Uterus (tissue), 4 donors: ENCODE measurements around the gene FAM53B. TPM values are rescaled to one million over a fixed set of nuclear protein-coding genes. Genes with fewer than 3 reads are reported as not detected.

Experiments
- DNase-seq, 2 donors: peaks; one replicate each; pipeline ENCODE4 v3.0.0-alpha.2; 2019 to 2020
- H3K27ac ChIP-seq, 2 donors: fragments of 200-600 bp; sonication (generic); 1 replicate in 1 of 2; 2 replicates in 1 of 2; pipeline ENCODE4 v1.5.1; 2016 to 2018
- H3K27me3 ChIP-seq, 2 donors: fragments of 200-600 bp; sonication (generic); one replicate each; pipeline ENCODE4 v1.5.1; 2018 to 2019; ENCODE audit warnings: control low read depth in 1 of 2
- H3K36me3 ChIP-seq, 2 donors: fragments of 200-600 bp; sonication (generic); one replicate each; pipeline ENCODE4 v1.5.1; 2019; ENCODE audit warnings: control low read depth in 1 of 2
- H3K4me1 ChIP-seq, 2 donors: fragments of 200-600 bp; sonication (generic); one replicate each; pipeline ENCODE4 v1.5.1; 2018 to 2019; ENCODE audit warnings: control low read depth in 1 of 2
- H3K4me3 ChIP-seq, 2 donors: fragments of 200-600 bp; sonication (generic); 1 replicate in 1 of 2; 2 replicates in 1 of 2; pipeline ENCODE4 v1.5.1; 2018 to 2019; ENCODE audit warnings: mild to moderate bottlenecking in 1 of 2
- H3K9me3 ChIP-seq, 2 donors: fragments of 200-600 bp; sonication (generic); one replicate each; pipeline ENCODE4 v1.5.1; 2019; ENCODE audit warnings: control low read depth in 1 of 2
- CTCF ChIP-seq, 4 experiments: fragments of 200-600 bp in 2 of 4; fragments of 450-650 bp in 2 of 4; sonication (generic) in 2 of 4; IDR thresholded peaks; one replicate each; pipeline ENCODE4 v1.5.1; 2016 to 2019; ENCODE audit warnings: antibody characterized with exemption in 4 of 4, mild to moderate bottlenecking in 2 of 4, moderate library complexity in 1 of 4
- POLR2A ChIP-seq, 2 donors: fragments of 450-650 bp; IDR thresholded peaks; one replicate each; pipeline ENCODE4 v1.6.1; 2016; ENCODE audit warnings: antibody characterized with exemption in 2 of 2, mild to moderate bottlenecking in 1 of 2, moderate library complexity in 1 of 2
- intact Hi-C: fragments of 100-400 bp; cut with DNase I; formaldehyde crosslinking; loops from one replicate; pipeline ENCODE4 v1.15.1; 2023; ENCODE audit warnings: low total_unique reads
- total RNA-seq, 4 donors: library from RNA; depleted of rRNA in 3 of 4; stranded (reverse); fragments of >200 nt in 3 of 4; gene quantifications; one replicate each; pipeline versions ENCODE4 v1.1.0 to v1.2.4, GENCODE V29; 2014 to 2023
- donor health status: DM: yes; HTN: yes; CAD: no.

FAM53B gene
- total RNA-seq, 4 donors from 2014 or later: 10.9 to 94.3 (median 67.8) TPM

- intact Hi-C loops: no loop called here
- Histone ChIP-seq H3K4me3 (no peak overlapping the region), H3K36me3 (no peaks in the 10 kb centered on the region), H3K4me1 (peaks cover 0 to 9% of the 10 kb centered on the region in 2 donors), H3K27me3 (no peaks in the 10 kb centered on the region), H3K9me3 (no peaks in the 10 kb centered on the region), H3K27ac (no peak overlapping the region)
- TF ChIP-seq POLR2A (IDR thresholded peaks at IDR 0.05): no peak
- no peak for DNase-seq
Measured at GRCh38 chr10:124675824-124676223, 68.4 kb downstream of the FAM53B start.

GRCh38 chr10:124675261-124675660, 68.9 kb downstream of the FAM53B start:
- no peak for DNase-seq
- intact Hi-C loops: no loop called here
- H3K4me1 ChIP-seq: peaks cover 0 to 9% of the 10 kb centered on the region in 2 donors
- no peak for TF ChIP-seq POLR2A (IDR thresholded peaks at IDR 0.05)
- no peak for TF ChIP-seq CTCF (IDR thresholded peaks at IDR 0.05)
- H3K36me3 ChIP-seq: no peaks in the 10 kb centered on the region
- no peak overlapping the region for H3K4me3 ChIP-seq
- no peaks in the 10 kb centered on the region for H3K9me3 ChIP-seq
- no peaks in the 10 kb centered on the region for H3K27me3 ChIP-seq
- H3K27ac ChIP-seq: no peak overlapping the region

GRCh38 chr10:124674768-124675222, 69.4 kb downstream of the FAM53B start:
- no peak for DNase-seq
- Histone ChIP-seq H3K4me1 (peaks cover 0 to 9% of the 10 kb centered on the region in 2 donors), H3K36me3 (no peaks in the 10 kb centered on the region), H3K4me3 (no peak overlapping the region), H3K27ac (no peak overlapping the region), H3K27me3 (no peaks in the 10 kb centered on the region), H3K9me3 (no peaks in the 10 kb centered on the region)
- intact Hi-C loops: no loop called here
- TF ChIP-seq CTCF (IDR thresholded peaks at IDR 0.05) (no peak), POLR2A (IDR thresholded peaks at IDR 0.05) (no peak)

GRCh38 chr10:124672181-124672638, 72.0 kb downstream of the FAM53B start:
- DNase-seq: no peak
- Histone ChIP-seq H3K36me3 (no peaks in the 10 kb centered on the region), H3K9me3 (no peaks in the 10 kb centered on the region), H3K4me1 (peaks cover 0 to 9% of the 10 kb centered on the region in 2 donors), H3K4me3 (no peak overlapping the region), H3K27me3 (no peaks in the 10 kb centered on the region), H3K27ac (peak overlapping the region; percentile 31 to 39)
- no peak for TF ChIP-seq CTCF (IDR thresholded peaks at IDR 0.05)
- TF ChIP-seq POLR2A (IDR thresholded peaks at IDR 0.05): no peak
- intact Hi-C loops: no loop called here

GRCh38 chr10:124671486-124672075, 72.6 kb downstream of the FAM53B start:
- no peaks in the 10 kb centered on the region for H3K27me3 ChIP-seq
- no peaks in the 10 kb centered on the region for H3K9me3 ChIP-seq
- no peak overlapping the region for H3K4me3 ChIP-seq
- TF ChIP-seq CTCF (IDR thresholded peaks at IDR 0.05) (peak in 2 of 4 experiments; percentile 9 to 36), POLR2A (IDR thresholded peaks at IDR 0.05) (no peak)
- intact Hi-C loops: no loop called here
- peaks cover 0 to 9% of the 10 kb centered on the region in 2 donors for H3K4me1 ChIP-seq
- no peaks in the 10 kb centered on the region for H3K36me3 ChIP-seq
- H3K27ac ChIP-seq: peak overlapping the region; percentile 4 to 39
- no peak for DNase-seq
